GM19438 (cell line): ENCODE measurements around the gene AQP3.
"Not testable (repeated sequence)": the region's sequence is repeated elsewhere in the genome, so short reads cannot be mapped to it uniquely, and the experiment has no call there.

Experiments
- ATAC-seq: cut with Tn5 transposase; IDR thresholded peaks from one replicate; pipeline ENCODE4 v1.9.1; 2021; ENCODE audit warnings: low read depth; ENCODE audit not compliant: unreplicated experiment

The AQP3 gene

DNA sequence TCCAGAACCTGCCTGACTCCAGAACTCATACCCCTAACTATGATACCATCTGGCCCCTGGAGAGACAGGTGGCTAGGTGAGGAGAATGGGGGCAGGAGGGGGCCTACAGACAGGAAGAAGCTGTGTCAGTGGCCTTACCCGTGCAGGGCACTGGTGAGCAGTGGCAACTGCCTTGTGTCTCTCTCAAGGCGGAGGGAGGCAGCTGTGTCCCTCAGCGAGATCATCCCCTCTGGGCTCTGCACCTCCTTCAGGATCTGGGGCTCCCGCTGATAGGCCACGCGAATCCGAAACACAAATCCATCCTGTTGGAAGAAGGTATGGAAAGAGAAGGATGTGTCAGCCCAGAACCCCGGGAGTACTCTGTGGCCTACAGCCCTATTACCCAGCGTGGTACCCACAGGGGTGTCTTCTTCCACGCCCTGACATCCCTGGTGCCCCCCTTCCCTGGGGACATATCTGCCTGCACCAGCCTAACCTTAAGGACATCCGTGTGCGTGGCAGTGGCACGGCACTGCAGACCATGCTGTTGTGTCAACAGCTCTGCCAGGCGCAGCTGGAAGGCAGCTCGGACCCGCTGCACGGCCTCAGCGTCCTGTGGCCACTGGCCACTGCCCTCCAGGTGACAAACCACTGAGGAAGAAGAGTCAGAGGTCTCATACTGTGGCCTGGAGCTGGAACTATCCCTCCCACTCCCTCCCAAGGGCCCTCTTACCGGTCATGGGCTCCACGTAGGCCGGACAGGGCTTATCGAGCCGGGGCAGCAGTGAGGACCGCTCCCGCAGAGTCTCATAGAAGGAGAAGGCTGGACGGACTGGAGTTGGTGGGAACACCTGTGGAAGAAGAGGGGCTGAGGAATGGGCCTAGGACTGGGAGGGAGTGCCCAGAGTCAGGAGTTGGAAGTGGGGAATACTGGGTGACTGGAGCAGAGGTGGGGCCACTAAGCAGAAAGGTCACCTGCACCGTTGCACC, 18.5 kb upstream of the AQP3 start:
- no peak for ATAC-seq

DNA sequence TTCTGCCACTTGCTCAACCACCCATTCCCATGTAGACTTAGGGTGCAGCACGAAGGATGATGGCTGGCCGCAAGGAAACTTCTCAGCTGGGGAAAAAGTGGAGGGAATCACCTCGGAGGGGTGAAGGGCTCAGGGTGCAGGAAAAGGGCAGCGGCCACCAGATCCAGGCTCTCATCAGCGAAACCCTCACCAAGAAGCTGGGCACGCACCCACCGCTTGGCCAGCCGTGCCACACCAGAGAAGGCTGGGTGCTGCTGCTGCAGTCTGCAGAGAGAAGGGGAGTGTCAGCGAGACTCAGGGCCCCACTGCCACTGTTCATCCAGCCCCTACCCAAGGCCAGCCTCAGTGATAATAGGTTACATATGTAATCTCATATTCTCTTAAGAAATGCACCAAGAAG, 17.7 kb upstream of the AQP3 start:
- ATAC-seq: no peak

- no peak for ATAC-seq
Measured at GRCh38 chr9:33464045-33464636, 16.7 kb upstream of the AQP3 start.

DNA sequence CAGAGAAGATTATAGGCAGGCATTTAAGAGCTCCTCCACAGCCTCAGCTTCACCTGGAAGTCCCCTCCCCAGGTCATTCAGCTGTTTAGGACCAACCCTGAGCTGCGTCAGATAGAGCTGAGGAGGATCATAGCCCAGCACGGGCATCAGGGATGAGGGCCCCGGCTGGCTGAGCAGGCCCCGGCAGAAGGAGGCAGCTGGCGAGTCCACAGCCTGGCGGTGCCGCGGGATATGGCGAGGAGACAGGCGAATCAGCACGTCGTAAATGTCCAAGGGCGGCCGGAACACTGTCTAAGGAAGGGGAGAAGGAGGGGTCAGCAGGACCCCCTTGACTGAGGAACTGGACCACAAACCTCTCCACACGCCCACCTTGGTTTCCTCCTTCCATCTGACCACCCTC, 15.8 kb upstream of the AQP3 start:
- no peak for ATAC-seq

GRCh38 chr9:33461492-33461891, 14.1 kb upstream of the AQP3 start:
- no peak for ATAC-seq

DNA sequence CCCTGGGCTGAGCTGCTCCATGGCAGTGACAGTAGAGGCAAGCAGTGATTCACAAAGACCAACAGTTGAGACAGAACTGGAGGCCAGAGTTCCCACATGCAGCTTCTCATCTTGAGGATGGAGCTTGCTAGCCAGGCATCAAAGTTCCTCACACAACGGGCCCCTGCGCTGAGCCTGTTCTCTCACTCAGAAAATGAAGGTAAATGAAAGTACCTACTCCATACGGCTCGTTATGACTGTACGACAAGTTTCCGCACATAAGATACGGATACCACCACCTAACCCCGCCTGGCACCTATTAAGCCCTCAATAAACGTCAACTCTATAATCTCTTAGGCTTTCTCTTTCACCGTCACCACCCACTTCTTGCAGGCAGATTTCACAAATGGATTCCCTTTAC, 13.5 kb upstream of the AQP3 start:
- ATAC-seq: no peak

DNA sequence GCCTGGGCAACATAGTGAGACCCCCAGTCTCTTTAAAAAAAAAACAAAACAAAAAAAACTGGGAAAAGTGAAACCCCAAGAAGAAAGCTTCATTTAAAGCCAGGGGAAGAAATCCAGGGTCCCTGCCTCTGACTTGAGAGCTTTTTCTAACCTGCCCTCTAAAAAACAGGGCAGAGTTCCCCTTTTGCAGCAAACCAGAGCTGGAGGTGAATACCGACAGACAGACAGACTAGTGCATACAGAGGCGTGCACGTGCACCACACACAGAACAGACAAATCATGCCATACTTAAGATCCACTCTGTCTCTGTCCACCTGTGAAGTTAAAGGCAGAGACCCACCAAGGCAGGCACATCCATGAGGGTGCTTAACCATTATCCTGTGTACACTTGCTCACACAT, 11.7 kb upstream of the AQP3 start:
- no peak for ATAC-seq

DNA sequence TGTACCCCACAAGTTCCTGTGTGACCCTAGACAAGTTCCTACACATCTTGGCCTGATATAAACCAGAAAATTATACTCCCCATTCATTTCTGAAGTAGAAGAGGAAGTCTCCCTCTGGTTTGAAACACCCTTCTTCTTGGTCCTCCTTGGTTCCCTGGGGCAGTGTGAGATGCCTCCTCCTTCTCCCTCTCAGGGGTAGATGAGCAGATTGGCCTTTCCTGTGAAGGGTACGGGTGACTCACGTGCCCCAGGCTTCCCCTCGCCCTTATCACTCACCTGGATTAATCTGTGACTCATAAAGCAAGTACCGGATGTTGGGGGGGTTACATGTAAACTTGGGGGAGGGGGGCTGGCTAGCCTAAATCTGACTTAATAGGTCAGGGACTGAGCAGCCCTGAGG, 11.1 kb upstream of the AQP3 start:
- ATAC-seq: peak; percentile 45

DNA sequence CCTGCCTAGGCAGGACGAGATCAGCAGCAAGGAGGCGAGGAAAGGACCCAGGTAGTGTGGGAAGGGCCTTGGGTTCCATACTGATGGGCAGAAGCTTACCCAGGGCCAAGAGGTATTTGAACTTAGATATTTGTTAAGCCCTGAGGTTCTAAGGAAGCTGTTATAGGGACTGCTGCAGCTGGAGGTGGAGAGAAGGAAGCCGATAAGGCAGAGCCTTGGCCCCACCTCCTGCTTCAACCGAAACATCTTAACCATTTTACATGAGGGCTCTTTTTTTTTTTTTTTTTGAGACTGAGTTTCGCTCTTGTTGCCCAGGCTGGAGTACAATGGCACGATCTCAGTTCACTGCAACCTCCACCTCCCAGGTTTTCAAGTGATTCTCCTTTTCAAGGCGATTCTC, 8.6 kb upstream of the AQP3 start:
- ATAC-seq: no peak

- not testable (repeated sequence) for ATAC-seq
Measured at GRCh38 chr9:33455456-33455855, 8.1 kb upstream of the AQP3 start.

- not testable (repeated sequence) for ATAC-seq
Measured at GRCh38 chr9:33454661-33455026, 7.3 kb upstream of the AQP3 start.

DNA sequence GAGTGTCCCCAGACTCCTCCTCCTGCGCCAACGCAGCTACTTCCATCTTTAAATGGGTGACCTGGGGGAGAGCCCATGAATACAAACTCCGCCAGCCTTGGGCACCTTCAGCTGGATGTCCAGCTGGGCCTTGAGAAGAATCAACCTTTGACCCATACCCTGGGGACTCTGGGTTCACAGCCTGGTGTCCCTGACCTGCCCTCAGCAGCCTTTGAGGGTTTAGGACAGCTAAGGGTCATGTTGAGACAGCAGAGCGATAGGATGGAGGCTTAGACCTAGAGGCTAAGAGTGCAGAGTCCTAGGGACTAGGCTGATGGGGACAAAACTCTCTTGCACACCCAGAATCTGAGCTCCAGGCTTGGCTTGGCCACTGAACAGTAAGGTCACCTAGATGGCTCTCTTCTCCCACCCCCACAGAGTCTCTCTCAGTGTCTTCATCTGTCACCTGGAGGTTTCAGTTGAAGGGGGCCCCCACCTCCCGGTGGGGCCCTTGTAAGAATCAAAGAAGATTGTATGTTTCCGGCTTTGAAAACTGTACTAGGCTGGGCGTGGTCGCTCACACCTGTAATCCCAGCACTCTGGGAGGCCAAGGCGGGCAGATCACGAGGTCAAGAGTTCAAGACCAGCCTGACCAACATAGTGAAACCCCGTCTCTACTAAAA, 6.7 kb upstream of the AQP3 start:
- no peak for ATAC-seq

DNA sequence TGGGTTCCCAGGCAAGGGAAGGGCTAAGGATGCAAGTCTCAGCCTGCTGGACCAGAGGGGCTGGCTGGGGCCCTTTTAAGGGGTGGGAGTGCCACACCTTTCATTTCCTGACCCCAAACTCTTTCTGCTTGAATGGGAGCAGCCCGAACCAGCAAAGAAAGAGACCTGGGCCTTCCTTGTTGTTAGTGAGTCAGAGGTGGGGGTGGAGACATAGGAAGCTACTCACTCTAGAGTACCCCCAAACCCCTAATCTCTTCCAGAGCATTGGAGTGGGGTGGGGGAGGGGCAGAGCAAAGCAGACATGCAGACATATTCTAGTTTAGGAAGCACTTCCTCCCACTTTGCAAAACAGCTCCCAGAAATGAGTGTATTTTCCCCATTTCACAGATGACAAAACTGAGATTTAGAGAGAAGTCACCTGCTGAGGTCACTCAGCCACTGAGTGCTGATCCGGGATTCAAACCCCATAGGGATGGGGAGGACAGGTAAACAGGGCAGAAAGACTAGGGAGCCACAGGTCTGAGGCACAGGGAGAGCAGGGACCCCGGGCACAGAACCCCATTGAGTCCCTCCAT, 6.0 kb upstream of the AQP3 start:
- no peak for ATAC-seq

GRCh38 chr9:33452828-33453271, 5.5 kb upstream of the AQP3 start:
- ATAC-seq: no peak

DNA sequence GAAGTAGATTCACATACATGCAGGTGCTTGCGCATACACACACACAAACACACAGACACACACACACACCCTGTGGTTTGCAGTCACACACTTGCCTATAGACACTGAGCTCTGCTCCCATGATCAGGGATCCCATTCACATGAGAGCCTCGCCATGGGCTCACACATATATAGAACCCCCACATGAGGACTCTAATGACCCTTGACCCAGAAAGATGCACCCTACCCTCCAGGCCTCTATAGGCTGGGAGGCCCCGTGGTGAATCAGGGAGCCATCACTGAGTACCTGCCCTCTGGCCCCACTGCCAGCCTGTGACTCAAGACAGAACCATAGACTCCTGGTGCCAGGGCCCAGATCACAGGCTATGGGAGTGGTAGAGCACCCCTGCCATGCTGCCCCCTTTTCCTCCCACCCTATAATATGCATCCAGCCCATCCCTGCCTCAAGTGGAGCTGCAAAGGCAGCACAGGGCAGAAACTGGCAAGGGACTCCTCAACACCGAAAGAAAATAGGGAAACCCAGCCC, 3.3 kb upstream of the AQP3 start:
- no peak for ATAC-seq

- ATAC-seq: no peak
Measured at GRCh38 chr9:33449715-33450114, 2.3 kb upstream of the AQP3 start.

- no peak for ATAC-seq
Measured at GRCh38 chr9:33447799-33448553, 583 bp upstream of the AQP3 start.

GRCh38 chr9:33446240-33446945, 1.0 kb downstream of the AQP3 start:
- ATAC-seq: peak; percentile 89

- ATAC-seq: no peak
Measured at GRCh38 chr9:33445389-33446239, 1.8 kb downstream of the AQP3 start.
